Peyer's patch (tissue), 4 donors: ENCODE results near the gene PEG3. TPM values are rescaled to one million over a fixed set of nuclear protein-coding genes. Genes with fewer than 3 reads are reported as not detected.

ENCODE experiments used
- DNase-seq, 3 donors: peaks; one replicate each; pipeline ENCODE4 v3.0.0-alpha.2; 2017 to 2019
- H3K27ac ChIP-seq, 4 donors: fragments of 200-600 bp; sonication (generic); one replicate each; pipeline ENCODE4 v1.5.1; 2016 to 2019
- H3K27me3 ChIP-seq, 2 donors: fragments of 200-600 bp; sonication (generic); one replicate each; pipeline ENCODE4 v1.5.1; 2019
- H3K36me3 ChIP-seq, 3 donors: fragments of 200-600 bp; sonication (generic); one replicate each; pipeline ENCODE4 v1.5.1; 2016 to 2019
- H3K4me1 ChIP-seq, 4 donors: fragments of 200-600 bp; sonication (generic); one replicate each; pipeline ENCODE4 v1.5.1; 2016 to 2019
- H3K4me3 ChIP-seq, 4 donors: fragments of 200-600 bp; sonication (generic); 1 replicate in 3 of 4; 2 replicates in 1 of 4; pipeline ENCODE4 v1.5.1; 2016 to 2019; ENCODE audit warnings: mild to moderate bottlenecking in 1 of 4
- H3K9me3 ChIP-seq, 4 donors: fragments of 200-600 bp; sonication (generic); one replicate each; pipeline ENCODE4 v1.5.1; 2016 to 2019; ENCODE audit warnings: mild to moderate bottlenecking in 1 of 4
- CTCF ChIP-seq, 6 experiments: fragments of 450-650 bp in 4 of 6; fragments of 200-600 bp in 2 of 6; sonication (generic) in 1 of 6; IDR thresholded peaks; one replicate each; pipeline ENCODE4 v1.5.1; 2017 to 2019; ENCODE audit warnings: antibody characterized with exemption in 6 of 6, mild to moderate bottlenecking in 3 of 6, moderate library complexity in 1 of 6
- POLR2A ChIP-seq, 2 donors: fragments of 450-650 bp; IDR thresholded peaks; one replicate each; pipeline ENCODE4 v1.5.1; 2017; ENCODE audit warnings: antibody characterized with exemption in 2 of 2, mild to moderate bottlenecking in 2 of 2, moderate library complexity in 2 of 2
- total RNA-seq, 4 donors: library from RNA; depleted of rRNA; stranded (reverse); fragments of >200 nt; gene quantifications; one replicate each; pipeline ENCODE4 v1.1.0, GENCODE V29; 2016

PEG3 gene
- total RNA-seq, 4 donors from 2014 or later: 0.53 to 5.8 (median 1.9) TPM

- H3K36me3 ChIP-seq: no peaks in the 10 kb centered on the region
Observed at GRCh38 chr19:56875717-56876116, 35.2 kb upstream of the PEG3 start.

GRCh38 chr19:56874530-56874929 lies 34.0 kb upstream of the PEG3 start:
- Histone ChIP-seq H3K27me3 (no peaks in the 10 kb centered on the region), H3K4me1 (no peaks in the 10 kb centered on the region), H3K4me3 (no peak overlapping the region), H3K9me3 (peaks cover 0 to 9% (median 3%) of the 10 kb centered on the region in 4 donors), H3K36me3 (no peaks in the 10 kb centered on the region), H3K27ac (no peak overlapping the region)
- TF ChIP-seq POLR2A (IDR thresholded peaks at IDR 0.05) (no peak), CTCF (IDR thresholded peaks at IDR 0.05) (no peak)
- DNase-seq: no peak

More at GRCh38 chr19:56875717-56876116, 35.2 kb upstream of the PEG3 start:
- Histone ChIP-seq H3K4me1 (no peaks in the 10 kb centered on the region), H3K9me3 (peaks cover 0 to 9% (median 3%) of the 10 kb centered on the region in 4 donors), H3K27me3 (no peaks in the 10 kb centered on the region), H3K27ac (no peak overlapping the region), H3K4me3 (no peak overlapping the region)
- no peak for DNase-seq
- TF ChIP-seq CTCF (IDR thresholded peaks at IDR 0.05): no peak
- TF ChIP-seq POLR2A (IDR thresholded peaks at IDR 0.05): no peak

- TF ChIP-seq CTCF (IDR thresholded peaks at IDR 0.05): no peak
- TF ChIP-seq POLR2A (IDR thresholded peaks at IDR 0.05): no peak
- H3K27ac ChIP-seq: no peak overlapping the region
- H3K27me3 ChIP-seq: no peaks in the 10 kb centered on the region
- no peaks in the 10 kb centered on the region for H3K4me1 ChIP-seq
- DNase-seq: no peak
- peaks cover 0 to 9% (median 3%) of the 10 kb centered on the region in 4 donors for H3K9me3 ChIP-seq
- H3K36me3 ChIP-seq: no peaks in the 10 kb centered on the region
- no peak overlapping the region for H3K4me3 ChIP-seq
Observed at GRCh38 chr19:56873493-56873892, 33.0 kb upstream of the PEG3 start.

- no peaks in the 10 kb centered on the region for H3K4me1 ChIP-seq
- no peak for TF ChIP-seq POLR2A (IDR thresholded peaks at IDR 0.05)
- TF ChIP-seq CTCF (IDR thresholded peaks at IDR 0.05): no peak
- peaks cover 0 to 3% (median 1%) of the 10 kb centered on the region in 4 donors for H3K9me3 ChIP-seq
Observed at GRCh38 chr19:56869886-56870285, 29.4 kb upstream of the PEG3 start.

GRCh38 chr19:56868446-56868845 lies 27.9 kb upstream of the PEG3 start:
- Histone ChIP-seq H3K27ac (no peak overlapping the region), H3K27me3 (no peaks in the 10 kb centered on the region), H3K4me3 (no peak overlapping the region), H3K9me3 (no peaks in the 10 kb centered on the region), H3K4me1 (no peaks in the 10 kb centered on the region), H3K36me3 (no peaks in the 10 kb centered on the region)
- TF ChIP-seq POLR2A (IDR thresholded peaks at IDR 0.05) (no peak), CTCF (IDR thresholded peaks at IDR 0.05) (no peak)
- DNase-seq: no peak

More at GRCh38 chr19:56869886-56870285, 29.4 kb upstream of the PEG3 start:
- H3K27ac ChIP-seq: no peak overlapping the region
- no peaks in the 10 kb centered on the region for H3K36me3 ChIP-seq
- no peaks in the 10 kb centered on the region for H3K27me3 ChIP-seq
- no peak for DNase-seq
- H3K4me3 ChIP-seq: no peak overlapping the region

- Histone ChIP-seq H3K27me3 (no peaks in the 10 kb centered on the region), H3K4me1 (no peaks in the 10 kb centered on the region), H3K27ac (no peak overlapping the region), H3K36me3 (no peaks in the 10 kb centered on the region), H3K9me3 (no peaks in the 10 kb centered on the region), H3K4me3 (no peak overlapping the region)
- TF ChIP-seq CTCF (IDR thresholded peaks at IDR 0.05) (no peak), POLR2A (IDR thresholded peaks at IDR 0.05) (no peak)
- no peak for DNase-seq
Observed at GRCh38 chr19:56866538-56866937, 26.0 kb upstream of the PEG3 start.
